ENCODE measurements around the gene CCDC38.
"Not testable (repeated sequence)": the region's sequence is repeated elsewhere in the genome, so short reads cannot be mapped to it uniquely, and the experiment has no call there.

Gene CCDC38

DNA sequence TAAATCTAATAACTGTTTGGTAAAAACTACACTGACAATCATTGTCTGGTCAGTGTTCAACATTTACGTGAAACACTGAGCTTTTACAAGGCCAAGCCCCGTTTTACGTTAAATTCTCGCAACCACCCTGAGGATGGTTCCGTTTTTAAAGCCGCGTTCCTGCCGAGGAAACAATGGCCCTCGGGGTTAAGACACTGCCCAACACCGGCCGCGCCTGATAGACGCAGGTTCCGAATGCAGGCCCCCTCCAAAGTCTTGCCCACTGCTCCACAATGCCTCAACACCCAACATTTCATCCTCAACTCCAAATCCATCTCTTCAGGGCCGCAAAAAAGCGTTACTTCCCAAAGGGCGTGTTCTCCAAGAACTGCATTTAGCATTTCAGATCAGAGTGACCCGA, 84.6 kb downstream of the CCDC38 start:
- Mint-ChIP-seq H3K4me3 (no peak overlapping the region), H3K4me1 (ENCODE audit: low read depth) (peaks cover 20% of the 10 kb centered on the region), H3K9me3 (peaks cover 3% of the 10 kb centered on the region), H3K27ac (no peak overlapping the region), H3K27me3 (ENCODE audit: low read depth) (peaks cover 9% of the 10 kb centered on the region), H3K36me3 (ENCODE audit: low read depth) (peaks cover 22% of the 10 kb centered on the region)
- DNase-seq (ENCODE audit: low spot score), result no peak

DNA sequence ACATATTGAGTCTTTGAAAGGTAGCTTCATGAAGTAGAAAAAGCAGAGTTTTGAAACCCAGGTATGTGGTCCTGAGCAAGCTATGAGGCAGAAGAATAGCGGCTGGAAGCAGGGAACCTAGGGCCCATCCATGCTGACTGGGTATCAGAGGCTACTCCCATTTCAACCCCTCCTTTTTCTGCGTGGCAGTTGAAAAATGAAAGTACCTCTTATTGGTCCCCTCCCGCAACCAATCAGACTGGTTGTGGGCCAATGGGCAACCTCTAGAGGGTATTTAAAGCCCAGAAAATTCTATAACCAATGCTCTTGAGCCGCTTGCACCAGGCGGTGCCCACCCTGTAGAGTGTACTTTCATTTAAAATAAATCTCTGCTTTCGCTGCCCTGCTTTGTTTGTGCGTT, 85.3 kb downstream of the CCDC38 start:
- Mint-ChIP-seq H3K27me3 (ENCODE audit: low read depth) (peaks cover 9% of the 10 kb centered on the region), H3K9me3 (peaks cover 3% of the 10 kb centered on the region), H3K36me3 (ENCODE audit: low read depth) (peaks cover 17% of the 10 kb centered on the region), H3K4me3 (no peak overlapping the region), H3K4me1 (ENCODE audit: low read depth) (peaks cover 19% of the 10 kb centered on the region), H3K27ac (no peak overlapping the region)
- no peak for DNase-seq (ENCODE audit: low spot score)

DNA sequence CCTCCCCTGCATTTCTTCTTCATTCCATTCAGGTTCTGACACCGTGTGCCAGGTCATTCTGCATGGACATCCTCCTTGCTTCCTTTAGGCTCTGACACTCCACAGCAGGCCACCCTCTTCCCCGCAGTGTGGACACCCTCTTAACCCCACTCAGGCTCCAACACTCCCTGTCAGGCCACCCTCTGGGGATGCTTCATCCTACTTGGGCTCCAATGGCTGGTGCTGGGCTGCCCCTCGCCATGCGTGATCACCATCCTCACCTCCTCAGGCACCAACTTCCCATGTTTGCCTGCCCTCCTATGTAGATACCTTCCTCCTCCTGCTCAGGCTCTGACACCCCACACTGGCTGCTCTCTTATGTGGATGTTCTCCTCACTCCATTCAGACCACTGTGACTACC, 90.3 kb downstream of the CCDC38 start:
- Mint-ChIP-seq H3K9me3 (no peaks in the 10 kb centered on the region), H3K4me3 (no peak overlapping the region)

DNA sequence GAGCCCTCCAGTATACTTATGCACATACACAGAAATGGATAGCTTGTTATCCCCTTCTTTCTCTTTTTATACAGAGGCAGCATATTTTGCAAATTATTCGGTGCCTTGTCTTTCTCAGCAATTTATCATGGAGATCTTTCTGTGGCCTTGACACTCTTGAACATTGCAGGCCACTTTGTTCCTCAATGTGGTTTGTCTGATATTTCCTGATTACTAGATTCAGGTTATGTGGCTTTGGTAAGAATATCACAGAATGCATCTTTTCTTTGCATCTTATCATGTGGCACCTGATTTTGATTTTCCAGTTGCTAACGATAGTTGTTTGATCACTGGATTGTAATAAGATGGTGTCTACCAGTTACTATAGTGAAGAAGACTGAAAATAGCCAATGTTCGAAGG, 90.8 kb downstream of the CCDC38 start:
- no peak overlapping the region for H3K27ac Mint-ChIP-seq
- H3K36me3 Mint-ChIP-seq (ENCODE audit: low read depth), result no peaks in the 10 kb centered on the region
- H3K27me3 Mint-ChIP-seq (ENCODE audit: low read depth), result peaks cover 22% of the 10 kb centered on the region
- peaks cover 11% of the 10 kb centered on the region for H3K4me1 Mint-ChIP-seq (ENCODE audit: low read depth)
- no peaks in the 10 kb centered on the region for H3K9me3 Mint-ChIP-seq
- no peak overlapping the region for H3K4me3 Mint-ChIP-seq
- DNase-seq (ENCODE audit: low spot score), result no peak

More for the DNA sequence above, 90.3 kb downstream of the CCDC38 start:
- H3K27me3 Mint-ChIP-seq (ENCODE audit: low read depth), result peaks cover 20% of the 10 kb centered on the region
- no peaks in the 10 kb centered on the region for H3K36me3 Mint-ChIP-seq (ENCODE audit: low read depth)
- DNase-seq (ENCODE audit: low spot score), result no peak
- H3K27ac Mint-ChIP-seq, result no peak overlapping the region
- H3K4me1 Mint-ChIP-seq (ENCODE audit: low read depth), result peaks cover 11% of the 10 kb centered on the region

DNA sequence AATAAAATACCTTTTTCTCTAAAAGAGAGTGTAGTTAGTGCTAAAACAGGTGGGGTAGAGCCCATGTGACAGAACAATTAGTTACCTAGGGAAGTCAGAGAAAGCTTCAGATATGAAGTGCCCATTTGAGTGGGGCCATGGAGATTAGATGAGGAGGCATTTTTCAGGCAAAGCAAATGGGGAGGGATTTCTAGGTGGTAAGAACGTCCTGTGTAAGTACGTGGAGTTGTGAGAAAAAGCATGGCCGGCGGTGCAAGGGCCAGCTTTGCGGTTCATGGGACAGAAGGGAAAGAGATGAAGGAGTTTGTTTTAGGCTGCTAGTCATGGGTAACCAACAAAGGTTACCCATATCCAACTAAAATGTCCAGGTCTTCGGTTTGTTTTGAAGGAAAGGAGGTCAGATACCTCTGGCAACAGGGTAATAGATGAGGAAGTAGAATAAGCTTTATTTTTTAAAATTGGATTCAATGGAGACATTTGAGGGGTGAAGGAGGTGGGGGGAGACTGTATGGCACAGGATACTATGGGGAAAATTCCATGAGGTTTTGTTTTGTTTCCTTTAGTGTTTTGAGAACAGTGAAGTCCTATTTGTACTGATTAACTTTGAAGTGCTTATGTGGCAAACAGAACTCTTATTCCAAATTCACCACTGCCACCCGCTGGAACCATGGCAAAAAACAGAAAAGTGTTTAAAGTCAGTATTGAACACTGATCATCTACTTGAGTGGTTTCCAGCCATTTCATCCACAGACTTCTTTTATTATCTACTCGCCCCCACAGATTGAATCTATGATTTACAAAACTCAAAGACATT, 93.6 kb downstream of the CCDC38 start:
- no peak overlapping the region for H3K4me3 Mint-ChIP-seq
- peaks cover 23% of the 10 kb centered on the region for H3K27me3 Mint-ChIP-seq (ENCODE audit: low read depth)
- no peaks in the 10 kb centered on the region for H3K36me3 Mint-ChIP-seq (ENCODE audit: low read depth)
- H3K27ac Mint-ChIP-seq, result no peak overlapping the region
- H3K9me3 Mint-ChIP-seq, result no peaks in the 10 kb centered on the region
- DNase-seq (ENCODE audit: low spot score), result no peak
- peaks cover 6% of the 10 kb centered on the region for H3K4me1 Mint-ChIP-seq (ENCODE audit: low read depth)

DNA sequence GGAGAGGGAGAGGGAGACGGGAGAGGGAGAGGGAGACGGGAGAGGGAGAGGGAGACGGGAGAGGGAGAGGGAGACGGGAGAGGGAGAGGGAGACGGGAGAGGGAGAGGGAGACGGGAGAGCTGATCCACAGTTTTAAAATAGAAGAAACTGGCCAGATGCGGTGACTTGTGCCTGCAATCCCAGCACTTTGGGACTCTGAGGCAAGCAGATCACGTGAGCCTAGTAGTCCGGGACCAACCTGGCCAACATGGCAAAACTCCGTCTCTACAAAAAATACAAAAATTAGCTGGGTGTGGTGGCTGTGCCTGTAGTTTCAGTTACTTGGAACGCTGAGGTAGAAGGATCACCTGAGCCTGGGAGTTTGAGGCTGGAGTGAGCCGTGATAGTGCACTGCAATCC, 100.0 kb downstream of the CCDC38 start:
- H3K9me3 Mint-ChIP-seq; H3K4me3 Mint-ChIP-seq; DNase-seq (ENCODE audit: low spot score); H3K4me1 Mint-ChIP-seq (ENCODE audit: low read depth); H3K36me3 Mint-ChIP-seq (ENCODE audit: low read depth); H3K27ac Mint-ChIP-seq: not testable (repeated sequence)
- H3K27me3 Mint-ChIP-seq (ENCODE audit: low read depth), result peaks cover 26% of the 10 kb centered on the region

DNA sequence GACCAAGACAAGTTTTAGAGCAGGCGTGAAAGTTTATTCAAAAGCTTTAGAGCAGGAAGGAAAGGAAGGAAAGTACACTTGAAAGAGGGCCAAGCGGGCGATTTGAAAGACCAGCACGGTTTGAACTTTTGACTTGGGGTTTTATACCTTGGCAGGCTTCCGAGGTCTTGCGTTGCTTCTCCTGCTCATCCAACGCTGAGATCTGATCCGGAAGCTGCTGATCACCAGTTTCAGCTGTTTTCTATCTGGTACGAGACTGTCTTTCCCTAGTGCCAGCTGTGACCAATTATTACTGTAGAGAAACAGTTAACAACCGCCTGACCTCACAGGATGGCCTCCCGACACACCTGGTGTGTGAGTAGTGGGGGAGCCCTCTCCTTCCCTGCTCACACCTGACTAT, 104.3 kb downstream of the CCDC38 start:
- H3K9me3 Mint-ChIP-seq, result no peaks in the 10 kb centered on the region
- peaks cover 30% of the 10 kb centered on the region for H3K27me3 Mint-ChIP-seq (ENCODE audit: low read depth)
- no peak for DNase-seq (ENCODE audit: low spot score)
- H3K4me3 Mint-ChIP-seq, result no peak overlapping the region
- H3K4me1 Mint-ChIP-seq (ENCODE audit: low read depth), result no peaks in the 10 kb centered on the region
- H3K27ac Mint-ChIP-seq, result no peak overlapping the region
- H3K36me3 Mint-ChIP-seq (ENCODE audit: low read depth), result no peaks in the 10 kb centered on the region

DNA sequence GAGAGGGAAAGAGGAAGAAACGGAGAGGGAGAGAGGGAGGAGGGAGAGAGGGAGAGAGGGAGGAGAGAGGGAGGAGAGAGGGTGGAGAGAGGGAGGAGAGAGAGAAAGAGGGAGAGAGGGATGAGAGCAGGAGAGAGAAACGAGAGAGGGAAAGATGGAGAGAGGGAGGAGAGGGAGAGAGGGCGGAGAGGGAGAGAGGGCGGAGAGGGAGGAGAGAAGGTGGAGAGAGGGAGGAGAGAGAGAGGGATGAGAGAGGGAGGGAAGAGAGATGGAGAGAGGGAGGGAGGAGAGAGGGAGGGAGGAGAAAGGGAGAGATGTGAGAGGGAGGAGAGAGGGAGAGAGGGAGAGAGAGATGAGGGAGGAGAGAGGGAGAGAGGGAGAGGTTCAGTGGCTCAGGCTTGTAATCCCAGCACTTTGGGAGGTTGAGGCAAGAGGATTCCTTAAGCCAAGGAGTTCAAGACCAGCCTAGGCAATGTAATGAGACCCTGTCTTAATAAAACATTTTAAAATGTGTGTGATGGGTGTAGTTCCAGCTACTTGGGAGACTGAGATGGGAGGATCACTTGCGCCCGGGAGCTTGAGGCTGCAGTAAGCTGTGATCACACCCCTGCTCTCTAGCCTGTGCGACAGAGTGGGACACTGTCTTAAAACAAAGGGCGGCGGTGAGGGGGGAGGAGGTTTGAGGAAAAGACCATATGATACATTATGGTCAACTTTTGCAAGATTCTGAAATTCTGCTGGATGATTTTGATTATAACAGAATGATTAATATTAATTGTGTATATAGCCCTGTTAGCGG, 105.0 kb downstream of the CCDC38 start:
- no peak overlapping the region for H3K4me3 Mint-ChIP-seq
- H3K4me1 Mint-ChIP-seq (ENCODE audit: low read depth), result no peaks in the 10 kb centered on the region
- no peaks in the 10 kb centered on the region for H3K36me3 Mint-ChIP-seq (ENCODE audit: low read depth)
- peaks cover 28% of the 10 kb centered on the region for H3K27me3 Mint-ChIP-seq (ENCODE audit: low read depth)
- H3K27ac Mint-ChIP-seq, result no peak overlapping the region
- DNase-seq (ENCODE audit: low spot score), result no peak
- H3K9me3 Mint-ChIP-seq, result no peaks in the 10 kb centered on the region

DNA sequence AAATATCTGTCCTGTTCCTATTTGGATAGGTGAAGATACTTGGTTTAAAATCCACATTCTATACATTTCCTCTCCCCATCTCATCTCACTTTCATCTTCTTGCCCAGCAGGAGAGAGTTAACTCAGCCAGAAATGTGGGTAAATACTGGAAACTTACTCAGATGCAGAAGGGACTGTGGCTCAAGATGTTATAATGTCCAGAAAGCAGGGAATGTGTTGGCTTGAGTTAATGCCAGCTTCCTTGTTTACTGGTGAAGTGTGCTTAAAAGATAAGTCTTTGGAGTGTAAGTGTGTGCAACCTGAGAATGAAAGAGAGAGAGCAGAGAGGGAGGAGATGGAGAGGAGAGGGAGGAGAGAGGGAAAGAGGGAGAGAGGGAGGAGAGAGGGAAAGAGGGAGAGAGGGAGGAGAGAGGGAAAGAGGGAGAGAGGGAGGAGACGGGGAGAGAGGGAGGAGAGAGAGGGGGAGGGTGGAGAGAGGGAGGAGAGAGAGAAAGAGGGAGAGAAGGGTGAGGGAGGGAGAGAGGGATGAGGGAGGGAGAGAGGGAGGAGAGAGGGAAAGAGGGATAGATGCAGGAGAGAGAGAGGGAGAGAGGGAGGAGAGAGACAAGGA, 105.7 kb downstream of the CCDC38 start:
- Mint-ChIP-seq H3K36me3 (ENCODE audit: low read depth) (no peaks in the 10 kb centered on the region), H3K27ac (no peak overlapping the region), H3K4me3 (no peak overlapping the region), H3K27me3 (ENCODE audit: low read depth) (peaks cover 33% of the 10 kb centered on the region), H3K9me3 (no peaks in the 10 kb centered on the region), H3K4me1 (ENCODE audit: low read depth) (no peaks in the 10 kb centered on the region)
- no peak for DNase-seq (ENCODE audit: low spot score)

DNA sequence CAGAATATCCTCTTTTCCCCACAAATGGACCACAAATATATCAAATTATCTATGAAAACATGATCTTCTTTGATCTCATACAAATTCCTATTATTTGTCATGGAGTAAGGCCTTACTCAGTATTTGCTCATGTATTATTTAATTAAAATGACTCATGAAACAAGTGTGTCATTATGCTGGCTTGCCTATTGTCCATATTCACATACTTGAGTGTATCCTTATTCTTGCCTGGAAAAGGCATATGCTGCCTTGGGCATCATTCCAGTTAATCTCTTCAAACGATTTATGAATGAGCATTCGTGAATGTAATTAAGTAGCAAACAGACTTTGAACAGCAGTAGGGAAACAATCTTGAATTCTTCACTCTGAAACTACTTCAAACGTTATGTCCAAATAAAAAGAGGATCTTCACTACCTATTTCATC, 106.2 kb downstream of the CCDC38 start:
- Mint-ChIP-seq H3K27ac (no peak overlapping the region), H3K4me3 (no peak overlapping the region), H3K9me3 (no peaks in the 10 kb centered on the region), H3K4me1 (ENCODE audit: low read depth) (no peaks in the 10 kb centered on the region), H3K27me3 (ENCODE audit: low read depth) (peaks cover 34% of the 10 kb centered on the region), H3K36me3 (ENCODE audit: low read depth) (no peaks in the 10 kb centered on the region)
- no peak for DNase-seq (ENCODE audit: low spot score)

DNA sequence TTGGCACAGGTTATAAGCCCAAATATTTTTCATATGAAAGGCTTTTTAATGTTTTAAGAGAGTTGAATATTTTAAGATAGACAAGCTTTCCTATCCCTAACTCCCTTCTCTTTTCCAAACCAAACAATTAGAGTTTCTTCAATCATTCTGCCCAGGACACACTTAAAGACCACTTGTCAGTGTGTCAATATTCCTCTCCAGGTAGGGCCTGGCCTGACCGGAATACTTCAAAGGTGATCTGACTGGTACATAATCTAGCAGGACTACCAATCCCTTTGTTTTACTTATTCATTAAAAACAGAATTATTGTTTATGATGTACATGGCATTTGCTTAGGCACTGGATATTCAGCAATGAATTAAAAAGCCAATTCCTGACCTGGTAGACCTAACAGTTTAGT, 107.8 kb downstream of the CCDC38 start:
- Mint-ChIP-seq H3K36me3 (ENCODE audit: low read depth) (no peaks in the 10 kb centered on the region), H3K27ac (no peak overlapping the region), H3K4me1 (ENCODE audit: low read depth) (no peaks in the 10 kb centered on the region), H3K27me3 (ENCODE audit: low read depth) (peaks cover 37% of the 10 kb centered on the region), H3K4me3 (no peak overlapping the region), H3K9me3 (no peaks in the 10 kb centered on the region)
- DNase-seq (ENCODE audit: low spot score), result no peak

DNA sequence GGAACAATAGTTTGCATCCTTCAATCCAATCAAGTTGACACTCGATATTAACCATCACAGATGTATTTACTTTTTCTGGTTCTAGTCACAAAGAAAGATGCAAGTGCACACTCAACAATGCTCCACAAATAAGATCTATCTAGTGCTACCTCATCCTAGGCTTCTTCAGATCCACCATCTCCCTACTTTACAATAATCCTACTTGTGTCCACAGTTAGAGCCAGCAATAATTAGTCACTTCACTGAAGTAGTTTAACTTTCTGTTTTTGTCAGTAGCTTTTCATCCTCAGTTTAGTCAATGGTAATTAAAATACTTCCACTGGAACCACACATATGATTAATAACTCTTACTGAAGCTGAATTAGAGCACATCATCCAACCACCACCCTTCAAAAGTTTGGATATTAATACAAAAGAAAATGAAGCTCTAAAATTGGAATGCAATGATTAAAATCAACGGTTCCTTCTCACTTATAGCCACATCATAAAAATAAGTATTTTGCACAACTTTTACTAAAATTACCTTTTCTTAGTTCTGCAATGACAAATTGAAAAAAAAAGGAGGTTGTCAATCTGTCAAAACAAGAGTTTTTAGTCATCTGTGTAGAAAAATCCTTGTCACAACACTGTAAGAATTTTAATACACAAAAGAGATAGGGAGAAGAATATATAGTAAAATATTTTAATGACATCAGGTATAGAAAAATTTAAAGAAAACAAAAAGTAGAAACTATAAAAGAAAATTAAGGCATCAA, 111.9 kb downstream of the CCDC38 start:
- no peak for DNase-seq (ENCODE audit: low spot score)
- Mint-ChIP-seq H3K4me1 (ENCODE audit: low read depth) (no peaks in the 10 kb centered on the region), H3K27me3 (ENCODE audit: low read depth) (peaks cover 24% of the 10 kb centered on the region), H3K9me3 (no peaks in the 10 kb centered on the region), H3K27ac (no peak overlapping the region), H3K36me3 (ENCODE audit: low read depth) (no peaks in the 10 kb centered on the region), H3K4me3 (no peak overlapping the region)

DNA sequence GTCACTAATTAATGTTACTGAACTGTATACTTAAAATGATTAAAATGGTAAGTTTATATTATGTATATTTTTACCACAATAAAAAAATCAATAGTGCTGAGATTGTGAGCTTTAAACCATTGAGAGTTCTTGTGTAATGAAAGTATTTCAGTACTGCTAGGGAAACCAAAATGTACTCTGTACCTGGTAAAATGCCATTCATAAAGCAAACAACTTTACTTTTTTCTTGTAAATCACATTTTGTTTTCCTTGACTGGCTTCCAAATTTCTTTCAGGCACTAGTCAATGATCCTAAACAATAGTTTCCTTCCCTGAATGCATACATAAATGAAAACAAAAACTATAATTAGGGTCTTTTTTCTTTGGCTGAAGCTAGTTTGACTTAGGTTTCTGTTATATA, 113.0 kb downstream of the CCDC38 start:
- H3K4me3 Mint-ChIP-seq, result no peak overlapping the region
- no peak overlapping the region for H3K27ac Mint-ChIP-seq
- no peaks in the 10 kb centered on the region for H3K9me3 Mint-ChIP-seq
- no peak for DNase-seq (ENCODE audit: low spot score)
- H3K36me3 Mint-ChIP-seq (ENCODE audit: low read depth), result no peaks in the 10 kb centered on the region
- peaks cover 21% of the 10 kb centered on the region for H3K27me3 Mint-ChIP-seq (ENCODE audit: low read depth)
- H3K4me1 Mint-ChIP-seq (ENCODE audit: low read depth), result no peaks in the 10 kb centered on the region

Data from T-helper 2 cell treated with Interferon-gamma antibody and Interleukin-4, amounts not matched to agents 5 μg/mL and 100 μg/mL, for 36 hours (primary cell).